Tibial nerve (tissue), 4 donors: ENCODE results near the gene MCCC1. TPM values are rescaled to one million over a fixed set of nuclear protein-coding genes. Genes with fewer than 3 reads are reported as not detected.

ENCODE experiments used
- DNase-seq, 2 donors: peaks; one replicate each; pipeline ENCODE4 v3.0.0-alpha.2; 2019; ENCODE audit warnings: low spot score in 2 of 2
- H3K27ac ChIP-seq, 4 donors: fragments of 200-600 bp; sonication (generic) in 3 of 4; one replicate each; pipeline ENCODE4 v1.5.1; 2017 to 2019; ENCODE audit warnings: mild to moderate bottlenecking in 1 of 4
- H3K27me3 ChIP-seq, 2 donors: fragments of 200-600 bp; sonication (generic) in 1 of 2; one replicate each; pipeline versions ENCODE4 v1.5.1 to v1.6.0; 2017 to 2019
- H3K36me3 ChIP-seq, 3 donors: fragments of 200-600 bp; sonication (generic); one replicate each; pipeline ENCODE4 v1.5.1; 2018 to 2019
- H3K4me1 ChIP-seq, 4 donors: fragments of 200-600 bp; sonication (generic) in 3 of 4; one replicate each; pipeline ENCODE4 v1.5.1; 2017 to 2019
- H3K4me3 ChIP-seq, 4 donors: fragments of 200-600 bp; sonication (generic) in 3 of 4; one replicate each; pipeline ENCODE4 v1.5.1; 2017 to 2019; ENCODE audit warnings: mild to moderate bottlenecking in 1 of 4, moderate library complexity in 1 of 4
- H3K9me3 ChIP-seq, 4 donors: fragments of 200-600 bp; sonication (generic) in 3 of 4; one replicate each; pipeline ENCODE4 v1.5.1; 2017 to 2019
- CTCF ChIP-seq, 5 experiments: fragments of 200-600 bp in 3 of 5; fragments of 450-650 bp in 2 of 5; sonication (generic) in 3 of 5; IDR thresholded peaks; one replicate each; pipeline ENCODE4 v1.5.1; 2016 to 2019; ENCODE audit warnings: antibody characterized with exemption in 5 of 5, mild to moderate bottlenecking in 3 of 5, moderate library complexity in 2 of 5
- EP300 ChIP-seq, 2 donors: sonication (generic); formaldehyde crosslinking; IDR thresholded peaks; one replicate each; pipeline ENCODE4 v1.6.1; 2017; ENCODE audit warnings: antibody characterized with exemption in 2 of 2, mild to moderate bottlenecking in 1 of 2
- POLR2A ChIP-seq, 2 donors: fragments of 450-650 bp; IDR thresholded peaks; one replicate each; pipeline ENCODE4 v1.6.1; 2017; ENCODE audit warnings: antibody characterized with exemption in 2 of 2, mild to moderate bottlenecking in 2 of 2, moderate library complexity in 2 of 2
- WGBS, 2 donors: methylation state at CpG; one replicate each; pipeline ENCODE4 v1.1.5; 2018; 5-methylcytosine and 5-hydroxymethylcytosine counted together
- total RNA-seq, 4 donors: library from RNA; depleted of rRNA; stranded (reverse); fragments of >200 nt; gene quantifications; one replicate each; pipeline ENCODE4 v1.1.0, GENCODE V29; 2016

MCCC1 gene
- total RNA-seq, 4 donors from 2014 or later = 39.9 to 61.2 (median 48.1) TPM

GRCh38 chr3:183015185-183015584, 84.1 kb downstream of the MCCC1 start:
- no peaks in the 10 kb centered on the region for H3K27me3 ChIP-seq
- no peak overlapping the region for H3K4me3 ChIP-seq
- WGBS, 2 donors = 79 to 80% methylated on average over 2 of the region's 2 CpGs
- H3K27ac ChIP-seq = no peak overlapping the region
- TF ChIP-seq POLR2A (IDR thresholded peaks at IDR 0.05) = no peak
- no peak for TF ChIP-seq CTCF (IDR thresholded peaks at IDR 0.05)
- no peak for TF ChIP-seq EP300 (IDR thresholded peaks at IDR 0.05)
- DNase-seq = no peak
- no peaks in the 10 kb centered on the region for H3K4me1 ChIP-seq
- H3K9me3 ChIP-seq = no peaks in the 10 kb centered on the region
- peaks cover 3 to 83% (median 5%) of the 10 kb centered on the region in 3 donors for H3K36me3 ChIP-seq

DNA sequence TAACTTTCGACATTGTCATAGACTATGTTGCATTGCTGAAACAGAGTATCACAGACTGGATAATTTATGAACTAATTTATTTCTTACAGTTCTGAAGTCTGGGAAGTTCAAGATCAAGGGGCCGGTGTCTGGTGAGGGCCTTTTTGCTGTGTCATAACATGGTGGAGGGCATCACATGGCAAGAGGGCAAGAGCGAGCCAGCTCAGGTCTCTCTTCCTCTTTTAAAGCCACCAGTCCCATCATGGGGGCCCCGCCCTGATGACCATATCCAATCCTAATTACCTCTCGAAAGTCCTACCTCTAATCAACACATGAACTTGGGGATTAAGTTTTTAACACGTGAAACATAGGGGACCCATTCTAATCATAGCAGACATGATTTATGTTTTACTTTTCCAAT, 85.4 kb downstream of the MCCC1 start:
- Histone ChIP-seq H3K27ac (no peak overlapping the region), H3K9me3 (no peaks in the 10 kb centered on the region), H3K27me3 (no peaks in the 10 kb centered on the region), H3K4me3 (no peak overlapping the region), H3K4me1 (no peaks in the 10 kb centered on the region), H3K36me3 (peaks cover 3 to 69% (median 5%) of the 10 kb centered on the region in 3 donors)
- no peak for DNase-seq
- TF ChIP-seq EP300 (IDR thresholded peaks at IDR 0.05) = no peak
- no peak for TF ChIP-seq CTCF (IDR thresholded peaks at IDR 0.05)
- no peak for TF ChIP-seq POLR2A (IDR thresholded peaks at IDR 0.05)
- 90 to 93% methylated on average over 6 of the region's 6 CpGs for WGBS, 2 donors

DNA sequence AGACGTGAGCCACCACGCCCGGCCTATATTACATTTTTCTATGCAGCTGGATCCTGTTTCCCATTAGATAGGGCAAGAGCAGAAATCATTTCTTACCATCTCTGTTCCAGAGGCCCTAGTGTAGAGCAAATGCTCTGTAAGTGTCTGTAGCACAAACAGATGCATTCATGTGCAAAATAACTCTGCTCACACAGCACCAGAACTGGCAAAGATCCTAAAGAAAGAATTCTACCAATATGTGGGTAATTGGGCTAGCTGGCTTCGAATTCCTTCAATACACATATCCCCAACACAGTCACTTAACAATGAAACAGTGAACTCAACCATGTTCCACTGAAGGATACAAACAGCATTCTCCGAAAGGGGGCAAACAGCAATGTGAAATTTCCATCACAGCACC, 86.2 kb downstream of the MCCC1 start:
- no peak overlapping the region for H3K4me3 ChIP-seq
- H3K4me1 ChIP-seq = no peaks in the 10 kb centered on the region
- TF ChIP-seq POLR2A (IDR thresholded peaks at IDR 0.05) (no peak), CTCF (IDR thresholded peaks at IDR 0.05) (no peak), EP300 (IDR thresholded peaks at IDR 0.05) (no peak)
- H3K27ac ChIP-seq = no peak overlapping the region
- H3K27me3 ChIP-seq = no peaks in the 10 kb centered on the region
- H3K36me3 ChIP-seq = peaks cover 3 to 63% (median 5%) of the 10 kb centered on the region in 3 donors
- H3K9me3 ChIP-seq = no peaks in the 10 kb centered on the region
- 79% methylated on average over 5 of the region's 5 CpGs for WGBS, 2 donors
- DNase-seq = no peak

DNA sequence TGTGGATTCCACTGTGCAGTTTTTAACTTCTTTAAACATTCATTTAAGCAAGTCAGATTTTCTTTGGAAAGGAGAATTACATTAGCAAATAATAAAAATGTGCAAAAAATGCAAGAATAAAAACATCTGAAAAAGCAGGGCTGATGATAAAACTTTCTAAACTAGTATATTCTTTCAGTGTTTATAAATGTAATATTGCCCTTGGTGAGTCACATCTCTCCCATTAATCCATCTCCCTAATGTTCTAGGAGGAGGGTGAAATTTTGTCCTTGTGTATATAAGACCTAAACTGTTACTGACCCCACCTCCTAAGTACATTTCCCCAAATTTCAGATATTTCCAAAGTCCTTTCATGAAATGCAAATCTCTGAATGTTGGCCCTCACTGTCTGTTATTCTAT, 90.5 kb downstream of the MCCC1 start:
- no peak overlapping the region for H3K4me3 ChIP-seq
- no peaks in the 10 kb centered on the region for H3K9me3 ChIP-seq
- H3K27ac ChIP-seq = no peak overlapping the region
- no peaks in the 10 kb centered on the region for H3K27me3 ChIP-seq
- H3K36me3 ChIP-seq = peaks cover 0 to 49% (median 0%) of the 10 kb centered on the region in 3 donors
- TF ChIP-seq CTCF (IDR thresholded peaks at IDR 0.05) (no peak), EP300 (IDR thresholded peaks at IDR 0.05) (no peak), POLR2A (IDR thresholded peaks at IDR 0.05) (no peak)
- H3K4me1 ChIP-seq = no peaks in the 10 kb centered on the region
- DNase-seq = no peak

GRCh38 chr3:183008303-183008702, 91.0 kb downstream of the MCCC1 start:
- Histone ChIP-seq H3K27me3 (no peaks in the 10 kb centered on the region), H3K4me3 (no peak overlapping the region), H3K4me1 (no peaks in the 10 kb centered on the region), H3K27ac (no peak overlapping the region), H3K9me3 (no peaks in the 10 kb centered on the region), H3K36me3 (peaks cover 0 to 44% (median 0%) of the 10 kb centered on the region in 3 donors)
- 84 to 86% methylated on average over 4 of the region's 4 CpGs for WGBS, 2 donors
- DNase-seq = no peak
- no peak for TF ChIP-seq EP300 (IDR thresholded peaks at IDR 0.05)
- TF ChIP-seq CTCF (IDR thresholded peaks at IDR 0.05) = no peak
- no peak for TF ChIP-seq POLR2A (IDR thresholded peaks at IDR 0.05)
